ENCODE data around the gene CUL4B.
"Not testable (repeated sequence)": the region's sequence is repeated elsewhere in the genome, so short reads cannot be mapped to it uniquely, and the experiment has no call there.

CUL4B gene

GRCh38 chrX:120560842-120561633, at the start of gene CUL4B:
TSS of gene CUL4B (minus strand) at chrX:120560962. CDS start at chrX:120560638, 324 bp downstream.
- DNase-seq, result peak; percentile 94

GRCh38 chrX:120604361-120604782, 43.6 kb upstream of the CUL4B start:
- DNase-seq, result peak; percentile 27

- peak; percentile 95 for DNase-seq
Observed at GRCh38 chrX:120603707-120604360, 43.1 kb upstream of the CUL4B start, which contains the start of gene MCTS1. TSS of gene MCTS1 (plus strand) at chrX:120604101. CDS start at chrX:120604237, 136 bp downstream.

GRCh38 chrX:120585702-120586101, 24.9 kb upstream of the CUL4B start:
- DNase-seq, result no peak

GRCh38 chrX:120575379-120576114, 14.8 kb upstream of the CUL4B start:
- no peak for DNase-seq

GRCh38 chrX:120573806-120574205, 13.0 kb upstream of the CUL4B start:
- DNase-seq, result not testable (repeated sequence)

GRCh38 chrX:120570011-120570600, 9.3 kb upstream of the CUL4B start:
- DNase-seq, result no peak

GRCh38 chrX:120568609-120569008, 7.8 kb upstream of the CUL4B start:
- DNase-seq, result no peak

GRCh38 chrX:120568035-120568434, 7.3 kb upstream of the CUL4B start:
- no peak for DNase-seq

- no peak for DNase-seq
Observed at GRCh38 chrX:120566817-120567216, 6.1 kb upstream of the CUL4B start.

GRCh38 chrX:120564925-120565324, 4.2 kb upstream of the CUL4B start:
- no peak for DNase-seq

GRCh38 chrX:120562569-120562926, 1.8 kb upstream of the CUL4B start:
- no peak for DNase-seq

- DNase-seq, result no peak
Observed at GRCh38 chrX:120561634-120562568, 1.1 kb upstream of the CUL4B start.

- no peak for DNase-seq
Observed at GRCh38 chrX:120560405-120560841, 339 bp downstream of the CUL4B start.

GRCh38 chrX:120559804-120560203, 958 bp downstream of the CUL4B start:
- no peak for DNase-seq

GRCh38 chrX:120556251-120556650, 4.5 kb downstream of the CUL4B start:
- no peak for DNase-seq

GRCh38 chrX:120549483-120550452, 11.0 kb downstream of the CUL4B start:
- DNase-seq, result no peak

GRCh38 chrX:120536061-120536460, 24.7 kb downstream of the CUL4B start:
- DNase-seq, result no peak

- no peak for DNase-seq
Observed at GRCh38 chrX:120534413-120535205, 26.2 kb downstream of the CUL4B start.

- no peak for DNase-seq
Observed at GRCh38 chrX:120522820-120523219, 37.9 kb downstream of the CUL4B start.
